ENCODE results near the gene PRR5L.

Gene PRR5L

GRCh38 chr11:36403661-36404060 lies 107.6 kb downstream of the PRR5L start:
- DNase-seq = no peak

- no peak for DNase-seq
Measured at GRCh38 chr11:36404831-36405230, 108.7 kb downstream of the PRR5L start.

GRCh38 chr11:36405585-36406367 lies 109.7 kb downstream of the PRR5L start:
- DNase-seq = no peak

GRCh38 chr11:36407356-36407755 lies 111.3 kb downstream of the PRR5L start:
- no peak for DNase-seq

DNA sequence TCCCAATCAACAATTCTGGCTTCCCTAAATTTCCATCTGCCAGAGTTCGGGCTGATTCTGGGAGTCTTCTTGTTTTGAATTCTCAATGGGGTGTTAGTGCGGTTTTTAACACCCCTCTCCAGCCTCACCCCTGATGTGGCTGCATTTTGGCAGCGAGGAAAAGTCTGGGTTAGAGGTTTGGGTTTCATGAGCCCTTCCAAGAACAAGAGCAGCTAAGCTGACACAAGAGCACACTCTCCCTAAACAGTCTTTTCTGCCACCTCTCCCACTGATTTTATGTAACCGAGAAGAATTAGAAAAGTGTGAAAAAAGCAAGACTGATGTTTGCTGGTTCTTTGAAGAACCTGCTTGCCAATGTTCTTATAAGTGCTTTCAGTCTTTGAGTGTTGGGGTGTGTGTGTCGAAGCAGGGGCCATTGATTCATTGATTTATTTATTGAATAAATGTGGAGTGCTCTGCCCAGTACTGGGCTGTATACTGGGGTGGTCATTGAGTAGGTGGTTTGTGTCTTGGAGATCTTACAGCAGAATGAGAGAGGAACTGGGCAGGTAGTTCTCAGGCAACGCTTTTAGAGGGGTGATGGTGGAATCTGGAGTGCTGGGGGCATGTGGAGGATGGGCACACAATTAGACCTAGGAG lies 112.5 kb downstream of the PRR5L start:
- no peak for DNase-seq

DNA sequence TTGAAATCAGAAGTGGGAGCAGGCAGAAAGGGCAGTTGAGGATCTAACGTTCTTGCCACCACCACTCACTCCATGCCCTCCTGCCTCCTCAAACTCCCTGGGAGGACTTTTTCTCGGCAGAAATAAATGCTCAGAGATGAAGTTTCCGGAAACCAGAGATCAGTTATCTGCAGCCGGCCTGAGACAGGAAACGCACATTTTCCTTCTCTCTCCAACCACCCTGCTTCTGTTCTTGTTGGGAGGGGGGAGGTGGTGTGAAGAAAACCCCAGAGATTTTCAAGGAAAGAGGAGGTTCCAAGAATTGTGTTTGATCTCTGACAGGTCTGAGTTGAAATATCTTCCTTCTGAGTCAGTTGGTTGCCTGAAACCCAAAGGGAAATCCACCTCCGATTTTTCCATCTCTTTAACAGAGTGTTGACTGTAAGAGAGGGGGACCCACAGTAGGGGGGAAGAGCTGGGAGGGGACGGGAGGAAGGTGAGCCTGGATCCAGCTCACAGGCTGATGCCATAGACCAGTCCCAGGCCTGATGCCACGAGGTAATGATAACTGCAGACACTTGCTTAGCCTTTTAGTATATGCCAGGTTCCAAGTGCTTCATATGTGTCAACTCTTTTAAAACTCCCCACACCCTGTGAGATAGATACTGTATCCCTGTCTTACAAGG lies 113.2 kb downstream of the PRR5L start:
- peak; percentile 53 for DNase-seq

- no peak for DNase-seq
Measured at GRCh38 chr11:36411202-36411640, 115.1 kb downstream of the PRR5L start.

- DNase-seq = peak; percentile 35
Measured at GRCh38 chr11:36412781-36413383, 116.8 kb downstream of the PRR5L start.

GRCh38 chr11:36417154-36417553 lies 121.1 kb downstream of the PRR5L start:
- no peak for DNase-seq

DNA sequence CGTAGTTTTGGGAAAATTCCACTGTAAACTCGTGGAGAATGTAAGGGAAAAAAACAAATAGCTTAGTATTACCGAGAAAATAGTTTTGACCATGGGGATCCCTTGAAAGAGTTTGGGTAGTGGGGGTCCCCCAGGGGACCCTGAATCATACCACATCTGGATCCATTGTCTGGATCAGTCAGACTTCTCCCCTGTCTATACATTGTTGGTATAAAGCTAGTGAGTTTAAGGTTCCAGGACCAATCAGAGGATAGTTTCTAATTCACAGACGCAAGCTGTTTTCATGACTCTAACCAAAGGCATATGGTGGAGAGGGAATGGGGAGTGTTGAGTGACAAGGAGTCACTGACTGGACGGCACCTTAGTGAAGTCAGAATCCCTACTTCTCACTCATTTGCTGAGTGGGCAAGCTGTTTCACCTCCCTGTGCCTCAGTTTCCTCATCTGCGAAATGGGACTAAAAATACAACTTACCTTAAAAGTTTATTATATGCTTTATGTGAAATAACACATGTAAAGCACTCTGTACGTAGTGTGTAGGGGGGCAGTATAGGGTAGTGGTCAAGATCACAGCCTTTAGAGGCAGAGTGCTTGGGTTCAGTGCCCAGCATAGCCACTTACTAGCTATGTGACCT lies 123.8 kb downstream of the PRR5L start:
- DNase-seq = peak; percentile 52

DNA sequence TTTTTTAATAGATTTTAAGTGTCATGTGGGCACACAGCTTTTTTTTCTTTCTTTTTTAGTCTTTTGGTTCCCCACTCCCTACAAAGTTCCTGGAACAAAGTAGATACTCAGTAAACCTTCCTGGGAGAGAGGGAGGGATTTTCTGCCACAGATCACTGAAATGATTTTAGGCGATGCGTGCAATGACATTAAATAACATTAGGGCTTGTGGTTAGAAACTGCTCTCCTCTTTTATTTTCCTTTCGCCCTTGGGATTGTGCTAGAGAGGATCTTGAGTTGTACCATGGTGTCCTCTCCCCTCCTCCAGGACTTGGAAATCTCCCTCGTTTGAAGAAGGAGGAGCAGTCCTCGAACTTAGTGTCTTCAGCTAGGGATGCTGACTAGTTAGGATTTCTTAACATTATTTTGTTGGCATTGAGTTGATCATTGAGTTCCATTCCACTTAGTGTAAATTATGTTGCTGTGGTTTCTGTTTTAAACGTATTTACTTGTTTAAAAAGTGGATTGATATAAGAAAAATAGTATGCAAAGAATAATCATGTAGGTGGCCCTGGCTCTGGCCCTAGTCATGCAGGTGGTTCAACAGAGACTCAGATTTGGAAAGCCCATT lies 125.6 kb downstream of the PRR5L start:
- DNase-seq = peak; percentile 39

- peak; percentile 24 for DNase-seq
Measured at GRCh38 chr11:36425561-36426081, 129.5 kb downstream of the PRR5L start.

DNA sequence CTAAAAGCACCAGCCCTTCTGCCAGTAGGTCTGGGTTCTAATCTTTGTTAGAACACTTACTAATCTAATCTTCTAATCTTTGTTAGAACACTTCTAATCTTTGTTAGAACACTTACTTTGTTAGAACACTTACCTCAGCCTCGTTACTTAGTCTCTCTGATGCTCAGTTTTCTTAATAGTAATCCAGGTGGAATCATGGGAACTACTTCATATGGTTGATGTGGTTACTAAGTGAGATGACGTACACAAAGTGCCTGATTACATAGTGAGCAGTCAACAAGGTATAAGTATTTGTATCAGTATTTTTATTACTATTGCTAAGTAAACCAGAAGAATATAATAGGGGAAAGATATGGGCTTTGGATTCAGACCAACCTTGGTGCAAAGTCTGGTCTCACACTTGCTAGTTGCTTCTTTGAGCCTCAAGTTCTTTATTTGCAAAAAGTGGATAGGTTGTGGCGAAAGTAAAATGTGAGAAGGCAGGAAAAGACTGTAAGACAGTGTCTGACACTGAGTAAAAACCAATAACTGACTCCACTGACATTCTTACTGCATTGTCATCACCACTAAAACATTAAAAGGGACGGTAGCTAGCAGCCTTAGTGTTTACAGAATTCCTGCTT lies 130.2 kb downstream of the PRR5L start:
- DNase-seq = no peak

GRCh38 chr11:36427079-36427478 lies 131.0 kb downstream of the PRR5L start:
- DNase-seq = no peak

DNA sequence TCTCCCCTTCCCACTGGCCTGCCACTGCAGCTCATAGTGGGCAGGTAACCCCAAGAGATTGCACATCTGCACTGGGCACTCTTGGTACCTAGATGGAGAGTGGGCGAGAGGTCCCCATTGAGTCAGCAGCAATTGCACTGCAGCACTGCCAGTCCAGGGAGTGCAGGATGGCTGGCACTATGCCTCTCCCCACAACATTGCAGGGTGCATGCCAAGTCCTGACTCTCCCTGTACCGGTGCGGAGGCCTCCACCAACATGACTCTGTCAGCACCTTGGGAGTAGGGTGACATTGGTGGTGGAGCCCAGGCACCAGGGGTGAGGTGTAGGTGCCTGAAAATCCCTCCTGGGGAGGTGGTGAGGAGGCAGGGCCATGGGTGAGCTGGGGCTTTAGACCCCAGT lies 131.8 kb downstream of the PRR5L start:
- DNase-seq = no peak

- DNase-seq = peak; percentile 96
Measured at GRCh38 chr11:36431429-36432092, 135.5 kb downstream of the PRR5L start.

GRCh38 chr11:36432093-36432469 lies 136.0 kb downstream of the PRR5L start:
- no peak for DNase-seq

GRCh38 chr11:36432738-36433137 lies 136.7 kb downstream of the PRR5L start:
- no peak for DNase-seq

DNA sequence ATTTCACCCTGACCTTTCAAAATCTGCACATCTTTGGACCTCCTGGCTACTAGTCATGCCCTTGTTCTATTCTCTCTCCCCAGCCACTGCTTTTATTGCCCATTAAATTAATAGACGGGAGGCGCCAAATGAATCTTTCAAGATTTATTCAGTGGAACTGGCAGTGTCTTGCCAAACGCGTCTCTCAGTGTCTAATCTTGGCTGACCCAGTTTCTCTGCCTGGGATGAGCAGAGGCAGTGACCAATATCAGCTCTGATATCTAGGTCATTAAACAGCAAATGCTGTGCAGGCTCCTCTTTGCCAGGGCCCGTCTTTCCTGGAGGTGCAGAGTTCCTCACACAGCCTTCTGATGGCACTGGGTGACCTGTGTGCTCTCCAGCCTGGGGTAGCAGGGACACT lies 140.0 kb downstream of the PRR5L start:
- no peak for DNase-seq

DNA sequence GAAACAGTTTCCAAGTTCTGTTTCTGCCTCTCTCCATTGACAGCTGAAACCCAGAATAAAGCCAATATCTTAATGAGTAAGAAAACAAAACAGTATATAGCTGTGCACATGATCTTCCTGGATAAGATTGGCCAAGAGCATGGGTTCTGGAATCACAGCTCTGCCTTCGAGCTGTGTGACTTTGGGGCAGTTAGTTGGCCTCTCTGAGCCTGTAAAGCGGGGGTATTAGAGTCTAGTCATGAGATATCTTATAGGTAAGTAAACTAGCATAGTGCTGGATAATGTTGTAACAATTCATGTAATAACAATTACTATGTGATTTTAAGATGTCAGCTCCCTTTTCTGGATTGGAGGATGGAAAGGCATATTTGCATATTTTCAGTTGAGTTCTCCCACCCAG lies 140.5 kb downstream of the PRR5L start:
- DNase-seq = no peak

GRCh38 chr11:36437413-36437812 lies 141.3 kb downstream of the PRR5L start:
- DNase-seq = no peak
